ENCODE results near the gene HAUS6.
"Not testable (repeated sequence)": the region's sequence is repeated elsewhere in the genome, so short reads cannot be mapped to it uniquely, and the experiment has no call there.

The HAUS6 gene

DNA sequence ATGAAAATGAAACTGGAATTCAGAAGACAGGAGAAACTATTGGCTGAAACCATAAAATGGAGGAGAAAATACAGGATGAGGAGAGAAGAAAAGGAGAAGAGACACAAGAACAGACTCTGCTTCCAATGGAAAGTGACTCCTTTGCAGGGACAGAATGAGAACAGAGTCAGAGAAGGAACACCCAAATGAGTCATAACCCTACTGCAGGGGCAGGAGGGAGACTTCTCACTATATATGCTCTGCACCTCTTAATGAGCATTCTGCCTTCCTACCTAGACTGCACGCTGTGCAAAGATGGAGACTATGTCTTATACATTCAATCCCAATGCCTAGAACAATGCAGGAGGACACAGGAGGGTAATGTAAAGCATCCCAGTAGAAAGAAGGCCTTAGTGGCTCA, 71.8 kb downstream of the HAUS6 start:
- no peak for DNase-seq

- DNase-seq: peak; percentile 34
Measured at GRCh38 chr9:19028835-19029451, 73.8 kb downstream of the HAUS6 start.

DNA sequence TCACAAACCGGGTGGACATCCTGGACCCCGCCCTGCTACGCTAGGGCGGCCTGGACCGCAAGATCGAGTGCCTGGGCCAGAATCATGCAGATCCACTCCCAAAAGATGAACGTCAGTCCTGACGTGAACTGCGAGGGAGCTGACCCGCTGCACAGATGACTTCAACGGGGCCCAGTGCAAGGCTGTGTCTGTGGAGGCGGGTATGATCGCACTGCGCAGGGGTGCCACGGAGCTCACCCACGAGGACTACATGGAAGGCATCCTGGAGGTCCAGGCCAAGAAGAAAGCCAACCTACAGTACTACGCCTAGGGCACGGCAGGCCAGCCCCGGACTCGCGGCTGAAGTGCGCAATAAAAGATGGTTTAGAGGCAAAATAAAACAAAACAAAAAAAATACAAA, 74.9 kb downstream of the HAUS6 start:
- DNase-seq: no peak

DNA sequence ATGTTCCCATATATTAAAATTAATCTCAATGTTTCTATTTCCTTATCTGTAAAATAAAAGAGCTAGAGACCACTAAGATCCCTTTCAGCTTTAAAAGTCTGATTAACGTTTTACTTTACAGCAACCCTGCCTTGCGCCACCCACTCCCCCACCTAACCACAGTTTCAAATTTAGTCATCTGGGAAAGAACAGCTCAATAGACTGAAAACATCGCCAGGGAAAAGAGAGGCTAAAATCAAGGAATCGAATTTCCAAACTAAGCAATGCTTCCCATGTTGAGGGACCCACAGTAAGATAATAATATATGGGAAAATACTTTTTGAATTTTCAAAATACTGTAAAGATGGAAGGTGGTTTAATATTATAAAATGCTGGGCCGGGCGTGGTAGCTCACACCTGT, 76.3 kb downstream of the HAUS6 start:
- no peak for DNase-seq

- no peak for DNase-seq
Measured at GRCh38 chr9:19023078-19023477, 79.6 kb downstream of the HAUS6 start.

DNA sequence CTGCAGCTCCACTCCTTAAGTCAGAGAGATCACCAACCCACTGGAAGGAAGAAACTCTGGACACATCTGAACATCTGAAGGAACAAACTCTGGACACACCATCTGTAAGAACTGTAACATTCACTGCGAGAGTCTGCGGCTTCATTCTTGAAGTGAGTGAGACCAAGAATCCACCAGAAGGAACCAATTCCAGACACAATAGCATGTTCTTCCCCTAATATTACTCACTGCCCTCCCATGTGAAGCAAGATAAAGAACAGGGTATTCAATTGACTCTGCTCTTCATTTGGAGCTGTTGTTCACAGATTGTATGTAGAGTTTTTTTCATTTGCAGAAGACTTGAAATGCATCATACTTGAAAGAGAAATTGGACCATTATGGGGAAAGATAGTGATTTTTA, 80.5 kb downstream of the HAUS6 start:
- DNase-seq: no peak

DNA sequence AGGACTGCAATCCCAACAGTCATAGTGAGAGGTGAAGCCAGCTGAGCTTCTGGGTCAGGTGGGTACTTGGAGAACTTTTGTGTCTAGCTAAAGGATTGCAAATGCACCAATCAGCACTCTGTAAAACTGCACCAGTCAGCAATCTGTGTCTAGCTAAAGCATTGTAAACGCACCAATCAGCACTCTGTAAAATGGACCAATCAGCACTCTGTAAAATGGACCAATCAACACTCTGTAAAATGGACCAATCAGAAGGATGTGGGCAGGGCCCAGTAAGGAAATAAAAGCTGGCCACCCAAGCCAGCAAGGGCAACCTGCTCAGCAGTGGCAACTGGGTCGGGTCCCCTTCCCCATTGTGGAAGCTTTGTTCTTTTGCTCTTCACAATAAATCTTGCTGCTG, 81.1 kb downstream of the HAUS6 start:
- not testable (repeated sequence) for DNase-seq

DNA sequence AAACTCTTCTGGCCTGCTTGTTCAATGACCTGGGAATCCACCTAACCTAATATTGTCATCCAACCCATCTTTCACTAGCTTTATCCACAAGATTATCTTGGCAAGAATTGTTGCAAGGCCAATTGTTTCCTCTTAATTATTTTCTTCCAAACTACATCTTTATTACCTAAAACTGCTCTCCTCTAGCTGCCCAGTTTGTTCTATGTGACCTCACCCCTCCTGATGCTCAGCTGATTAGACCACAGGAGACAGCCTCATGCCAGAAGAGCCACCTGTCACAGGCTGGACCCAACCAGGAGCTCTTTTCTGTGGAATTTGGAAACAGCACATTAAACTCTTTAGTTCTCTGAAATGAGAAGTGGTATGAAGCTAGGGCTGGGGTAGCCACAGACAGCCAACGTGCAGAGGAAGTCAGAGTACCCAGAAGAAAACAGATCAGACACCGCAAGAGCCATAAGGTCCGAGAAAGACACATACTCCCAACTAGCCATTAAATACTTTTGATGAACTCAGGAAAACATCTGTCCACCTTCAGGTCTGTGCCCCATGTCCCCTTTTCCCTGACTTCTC, 81.7 kb downstream of the HAUS6 start:
- DNase-seq: no peak

- DNase-seq: no peak
Measured at GRCh38 chr9:19018201-19018600, 84.5 kb downstream of the HAUS6 start.

DNA sequence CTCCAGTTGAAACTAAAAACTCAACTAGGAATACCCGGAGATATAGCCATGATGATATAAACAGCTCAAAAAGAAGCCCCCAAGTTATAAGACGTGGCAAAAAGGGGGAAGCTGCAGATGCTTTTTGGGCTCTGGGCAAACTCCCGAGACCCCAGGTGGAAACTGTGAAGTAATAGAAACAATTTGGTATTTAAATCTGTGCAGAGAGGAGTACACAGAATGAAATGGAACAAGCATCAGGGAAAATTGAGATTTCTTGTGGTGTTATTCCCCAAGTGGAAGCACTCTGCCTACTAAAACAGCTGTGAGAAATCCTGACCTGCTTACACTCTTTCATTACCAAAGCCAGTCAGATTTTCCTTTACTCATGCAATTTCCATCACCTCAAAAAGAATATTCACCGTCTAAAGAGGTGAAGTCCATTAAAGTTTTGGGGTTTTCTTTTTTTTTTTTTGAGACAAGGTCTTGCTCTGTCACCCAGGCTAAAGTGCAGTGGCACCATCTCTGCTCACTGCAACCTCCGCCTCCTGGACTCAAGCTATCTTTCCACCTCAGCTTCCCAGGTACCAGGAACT, 93.2 kb downstream of the HAUS6 start:
- no peak for DNase-seq
